ENCODE results near the gene TLR5. TPM values are rescaled to one million over a fixed set of nuclear protein-coding genes. Genes with fewer than 3 reads are reported as not detected.

Gene TLR5
- total RNA-seq, 1 donor from 2014 or later, result not detected

- ATAC-seq (ENCODE audit: low read depth), result no peak
- Mint-ChIP-seq H3K4me3 (no peak overlapping the region), H3K4me1 (no peaks in the 10 kb centered on the region), H3K27ac (no peak overlapping the region), H3K9me3 (no peaks in the 10 kb centered on the region), H3K36me3 (ENCODE audit: low read depth) (no peaks in the 10 kb centered on the region), H3K27me3 (peaks cover 6% of the 10 kb centered on the region)
- ChIA-PET CTCF (no interaction called here), POLR2A (no interaction called here)
- no peak for TF ChIP-seq CTCF (IDR thresholded peaks at IDR 0.05)
- intact Hi-C loops (cut with micrococcal nuclease), result no loop called here
- no peak for DNase-seq
These were observed 76.6 kb downstream of the TLR5 start for GRCh38 chr1:223066415-223066814.

- no peak overlapping the region for H3K4me3 Mint-ChIP-seq
- H3K9me3 Mint-ChIP-seq, result no peaks in the 10 kb centered on the region
- H3K27ac Mint-ChIP-seq, result no peak overlapping the region
- ChIA-PET POLR2A (no interaction called here), CTCF (no interaction called here)
- TF ChIP-seq CTCF (IDR thresholded peaks at IDR 0.05), result no peak
- intact Hi-C loops (cut with micrococcal nuclease), result no loop called here
- ATAC-seq (ENCODE audit: low read depth), result no peak
- peaks cover 6% of the 10 kb centered on the region for H3K27me3 Mint-ChIP-seq
- no peak for DNase-seq
- H3K36me3 Mint-ChIP-seq (ENCODE audit: low read depth), result no peaks in the 10 kb centered on the region
- no peaks in the 10 kb centered on the region for H3K4me1 Mint-ChIP-seq
These were observed 80.9 kb downstream of the TLR5 start for GRCh38 chr1:223062177-223062576.

GRCh38 chr1:223059526-223059925, 83.5 kb downstream of the TLR5 start:
- no peak overlapping the region for H3K4me3 Mint-ChIP-seq
- H3K4me1 Mint-ChIP-seq, result no peaks in the 10 kb centered on the region
- CTCF ChIA-PET, result no interaction called here
- peaks cover 4% of the 10 kb centered on the region for H3K27me3 Mint-ChIP-seq
- H3K36me3 Mint-ChIP-seq (ENCODE audit: low read depth), result no peaks in the 10 kb centered on the region
- intact Hi-C loops (cut with micrococcal nuclease), result no loop called here
- POLR2A ChIA-PET, result no interaction called here
- ATAC-seq (ENCODE audit: low read depth) (no peak), DNase-seq (no peak)
- no peak overlapping the region for H3K27ac Mint-ChIP-seq
- H3K9me3 Mint-ChIP-seq, result no peaks in the 10 kb centered on the region
- no peak for TF ChIP-seq CTCF (IDR thresholded peaks at IDR 0.05)

Other genes starting within 250 kb of the TLR5 start
- gene SUSD4, start 220.9 kb upstream of the TLR5 start, total RNA-seq, result not detected in 2 replicates

Data from activated B cell treated with CpG ODN at 0.5 μM for 24 hours (primary cell).